ENCODE data around the gene ESF1.
A peak's percentile ranks its signal among the peaks of the same experiment; 100 is the strongest.

ESF1 gene, protein sequence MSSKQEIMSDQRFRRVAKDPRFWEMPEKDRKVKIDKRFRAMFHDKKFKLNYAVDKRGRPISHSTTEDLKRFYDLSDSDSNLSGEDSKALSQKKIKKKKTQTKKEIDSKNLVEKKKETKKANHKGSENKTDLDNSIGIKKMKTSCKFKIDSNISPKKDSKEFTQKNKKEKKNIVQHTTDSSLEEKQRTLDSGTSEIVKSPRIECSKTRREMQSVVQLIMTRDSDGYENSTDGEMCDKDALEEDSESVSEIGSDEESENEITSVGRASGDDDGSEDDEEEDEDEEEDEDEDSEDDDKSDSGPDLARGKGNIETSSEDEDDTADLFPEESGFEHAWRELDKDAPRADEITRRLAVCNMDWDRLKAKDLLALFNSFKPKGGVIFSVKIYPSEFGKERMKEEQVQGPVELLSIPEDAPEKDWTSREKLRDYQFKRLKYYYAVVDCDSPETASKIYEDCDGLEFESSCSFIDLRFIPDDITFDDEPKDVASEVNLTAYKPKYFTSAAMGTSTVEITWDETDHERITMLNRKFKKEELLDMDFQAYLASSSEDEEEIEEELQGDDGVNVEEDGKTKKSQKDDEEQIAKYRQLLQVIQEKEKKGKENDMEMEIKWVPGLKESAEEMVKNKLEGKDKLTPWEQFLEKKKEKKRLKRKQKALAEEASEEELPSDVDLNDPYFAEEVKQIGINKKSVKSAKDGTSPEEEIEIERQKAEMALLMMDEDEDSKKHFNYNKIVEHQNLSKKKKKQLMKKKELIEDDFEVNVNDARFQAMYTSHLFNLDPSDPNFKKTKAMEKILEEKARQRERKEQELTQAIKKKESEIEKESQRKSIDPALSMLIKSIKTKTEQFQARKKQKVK

DNA sequence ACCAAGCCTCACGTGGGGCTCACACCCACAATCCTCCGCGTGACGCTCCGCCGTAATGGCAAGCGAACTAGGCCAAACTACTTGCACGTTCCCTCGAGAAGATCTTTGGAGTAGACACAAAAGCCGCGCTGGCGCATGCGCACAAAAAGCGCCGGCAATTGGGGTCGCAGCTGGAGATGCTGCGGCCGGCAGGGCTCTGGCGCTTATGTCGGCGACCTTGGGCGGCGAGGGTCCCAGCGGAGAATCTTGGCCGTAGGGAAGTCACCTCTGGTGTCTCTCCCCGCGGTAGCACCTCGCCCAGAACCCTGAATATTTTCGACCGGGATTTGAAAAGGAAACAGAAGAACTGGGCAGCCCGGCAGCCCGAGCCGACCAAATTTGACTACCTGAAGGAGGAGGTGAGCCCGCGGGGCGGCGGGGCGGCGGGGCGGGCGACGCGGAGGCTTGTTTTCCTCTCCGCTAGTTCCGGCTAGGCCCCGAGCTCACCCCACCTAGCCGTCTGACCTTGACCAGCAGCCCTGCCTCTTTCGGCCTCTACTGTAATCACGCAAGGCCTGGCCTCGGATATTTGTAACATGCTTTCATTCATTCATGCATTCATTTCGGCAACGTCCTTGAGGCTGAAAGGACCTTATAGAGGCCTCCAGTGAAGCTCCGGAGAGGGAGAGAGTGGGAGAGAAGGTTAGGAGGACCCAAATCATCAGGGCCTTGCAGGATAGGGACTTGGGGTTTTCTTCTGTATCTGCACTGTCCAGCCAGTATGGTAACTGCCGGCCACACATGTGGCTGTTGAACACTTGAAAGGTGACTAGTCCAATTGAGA lies at the start of gene ESF1, which contains the start of gene NDUFAF5:
TSS of gene ESF1 (minus strand) at position 27 of the 823 bp plus-strand sequence. CDS start 1,779 bp downstream, outside the sequence.
TSS of gene NDUFAF5 (plus strand) at position 136 of the 823 bp plus-strand sequence. CDS start at position 177, 41 bp downstream.
- DNase-seq: peak; percentile 98

DNA sequence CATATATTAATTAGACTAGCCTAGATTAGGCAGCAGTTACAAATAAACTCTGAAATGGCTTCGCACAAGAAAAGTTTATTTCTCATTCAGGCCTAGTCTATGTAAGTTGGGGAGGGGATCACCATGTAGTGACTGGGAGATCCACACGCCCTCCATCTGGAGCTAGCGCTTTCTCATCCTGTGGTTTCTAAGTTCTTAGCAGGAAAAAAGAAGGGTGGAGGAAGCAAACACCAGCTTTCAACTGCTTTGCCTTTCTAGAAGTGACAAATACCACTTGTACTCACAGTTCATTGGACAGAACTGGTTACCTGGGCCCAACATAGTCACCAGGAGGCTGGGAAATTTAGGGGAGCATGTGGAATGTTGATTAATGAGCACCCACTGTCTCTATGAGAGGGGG lies 46.8 kb upstream of the ESF1 start:
- no peak for DNase-seq

DNA sequence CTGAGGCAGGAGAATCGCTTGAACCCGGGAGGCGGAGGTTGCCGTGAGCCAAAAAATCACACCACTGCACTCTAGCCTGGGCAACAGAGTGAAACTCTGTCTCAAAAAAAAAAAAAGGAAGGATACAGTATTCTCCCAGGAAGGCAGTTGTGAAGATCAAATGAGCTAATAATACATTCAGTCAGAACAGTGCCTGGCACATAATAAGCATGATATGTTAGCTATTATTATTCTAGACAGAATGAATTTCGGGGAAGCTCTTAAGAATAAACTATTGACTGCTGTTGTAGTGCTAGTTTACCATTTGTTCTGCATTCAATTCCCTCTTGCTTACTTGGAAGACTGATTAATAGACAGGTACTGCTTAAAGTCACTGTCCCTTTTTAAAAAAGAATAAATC lies 40.7 kb upstream of the ESF1 start:
- no peak for DNase-seq

DNA sequence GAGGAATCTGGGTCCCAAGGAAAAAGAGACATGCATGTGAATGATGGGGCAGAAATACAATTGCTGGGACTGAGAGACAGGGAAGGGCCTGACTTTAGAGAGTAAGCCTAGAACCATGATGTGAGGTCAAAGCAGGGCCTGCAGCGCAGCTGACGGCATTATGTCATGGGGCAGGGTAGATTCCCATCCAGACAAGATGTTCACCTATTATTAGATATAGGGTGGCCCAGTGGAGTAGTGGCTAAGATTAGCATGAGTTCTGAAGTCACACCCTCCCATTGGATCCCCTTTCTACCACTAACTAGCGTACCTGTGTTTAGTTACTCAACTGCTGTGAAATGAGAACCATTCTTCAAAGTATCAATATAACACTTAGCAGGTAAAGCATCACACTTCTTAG lies 39.7 kb upstream of the ESF1 start:
- no peak for DNase-seq

DNA sequence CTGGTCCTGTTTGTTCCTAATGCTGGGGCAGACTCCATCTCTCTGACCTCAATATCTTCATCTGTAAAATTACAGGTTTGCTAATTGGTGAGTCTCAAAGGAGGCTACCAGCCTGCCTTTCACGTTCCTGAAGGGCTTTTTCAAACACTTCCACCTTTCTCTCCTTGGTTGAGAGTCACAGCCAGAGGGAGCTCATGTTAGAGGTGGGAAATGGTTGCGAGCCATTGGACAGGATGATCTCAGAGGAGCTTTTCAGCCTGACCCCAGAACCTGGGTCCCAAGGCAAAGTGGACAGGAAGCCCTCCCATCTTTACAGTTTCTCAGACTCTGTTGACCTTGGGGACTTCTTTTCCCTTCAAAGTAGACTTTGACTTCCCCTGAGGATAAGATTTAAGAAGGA lies 37.7 kb upstream of the ESF1 start:
- no peak for DNase-seq

DNA sequence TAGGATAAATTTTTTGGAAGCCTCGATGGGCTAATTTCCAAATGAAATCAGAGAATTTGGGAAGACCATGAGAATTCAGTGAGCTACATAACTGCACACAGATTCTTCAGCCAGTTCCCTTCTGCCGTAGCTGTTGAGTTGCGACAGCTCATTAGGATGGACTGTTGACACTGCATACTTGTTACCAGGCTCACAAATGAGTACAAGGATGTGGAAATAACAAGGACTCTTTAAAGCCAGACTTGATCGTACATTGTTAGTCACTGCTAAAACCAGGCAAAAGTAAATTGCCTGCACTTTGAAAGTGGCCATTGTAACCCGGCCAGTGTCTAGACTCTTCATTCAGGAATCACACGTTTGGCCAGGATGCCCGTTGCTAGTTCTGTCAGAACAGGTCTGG lies 37.2 kb upstream of the ESF1 start:
- no peak for DNase-seq

DNA sequence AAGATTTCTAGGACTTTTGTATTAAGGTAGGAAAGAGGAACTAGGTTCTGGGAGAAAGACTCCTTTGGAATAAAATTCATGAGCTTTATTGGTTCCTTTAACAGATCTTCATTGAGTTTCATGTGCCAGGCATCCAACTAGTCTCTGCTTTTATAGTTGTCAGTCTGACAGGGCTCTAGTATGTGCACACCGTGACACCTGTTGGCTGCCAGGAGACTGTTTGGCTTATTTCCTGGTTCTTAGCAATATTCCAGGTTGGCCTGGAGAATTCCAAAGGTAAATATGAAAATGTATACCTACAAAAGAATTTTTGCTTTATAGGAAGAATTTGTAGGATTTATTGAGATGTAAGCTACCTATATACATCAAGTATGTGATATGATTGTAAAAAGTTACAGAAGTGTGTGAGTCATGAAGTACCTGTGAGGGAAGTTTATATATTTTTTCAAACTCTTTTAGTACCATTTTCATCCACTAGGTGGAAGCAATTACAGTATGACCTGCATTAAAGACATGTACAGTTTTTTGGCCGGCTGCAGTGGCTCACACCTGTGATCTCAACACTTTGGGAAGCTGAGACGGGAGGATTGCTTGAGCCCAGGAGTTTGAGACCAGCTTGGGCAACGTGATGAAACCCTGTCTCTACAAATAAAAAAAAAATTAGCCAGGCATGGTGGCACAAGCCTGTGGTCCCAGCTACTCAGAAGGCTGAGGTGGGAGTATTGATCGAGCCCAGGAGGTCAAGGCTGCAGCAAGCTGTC lies 35.3 kb upstream of the ESF1 start:
- peak; percentile 80 for DNase-seq

DNA sequence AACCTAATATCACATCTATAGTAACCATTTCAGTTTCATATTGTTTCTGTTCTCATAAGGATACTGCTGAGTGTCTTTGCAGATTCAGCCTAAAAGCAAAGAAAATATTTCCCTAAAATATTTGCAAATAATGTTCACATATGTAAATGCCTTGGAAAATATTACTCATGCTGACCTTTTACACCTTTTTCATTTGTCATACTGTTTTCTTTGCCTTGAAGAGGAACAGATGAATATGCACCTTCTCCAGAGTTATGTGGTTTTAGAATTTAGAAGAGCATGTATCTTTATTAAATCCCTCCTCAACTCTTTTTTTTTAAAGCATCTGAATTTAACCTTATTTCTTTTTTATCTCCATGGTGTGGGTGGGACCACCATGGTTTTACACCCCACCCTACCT lies 32.6 kb upstream of the ESF1 start:
- DNase-seq: no peak

DNA sequence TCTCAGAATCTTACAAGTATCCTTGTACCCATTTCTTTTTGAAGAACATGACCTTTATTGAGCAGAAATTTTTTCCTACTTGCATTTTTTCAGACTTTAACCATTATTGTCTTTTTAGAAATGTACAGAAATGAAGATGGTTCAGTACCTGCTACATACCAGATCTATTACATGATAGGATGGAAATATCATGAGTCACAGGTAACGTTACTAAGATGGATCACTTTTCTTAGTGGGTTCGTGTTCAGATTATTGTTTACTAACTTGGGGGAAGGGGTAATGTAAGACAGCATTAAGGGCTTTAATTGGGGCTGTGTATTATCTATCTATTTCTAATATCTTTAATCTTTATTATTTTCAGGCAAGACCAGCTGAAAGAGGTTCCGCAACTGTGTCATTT lies 32.0 kb upstream of the ESF1 start:
- no peak for DNase-seq

DNA sequence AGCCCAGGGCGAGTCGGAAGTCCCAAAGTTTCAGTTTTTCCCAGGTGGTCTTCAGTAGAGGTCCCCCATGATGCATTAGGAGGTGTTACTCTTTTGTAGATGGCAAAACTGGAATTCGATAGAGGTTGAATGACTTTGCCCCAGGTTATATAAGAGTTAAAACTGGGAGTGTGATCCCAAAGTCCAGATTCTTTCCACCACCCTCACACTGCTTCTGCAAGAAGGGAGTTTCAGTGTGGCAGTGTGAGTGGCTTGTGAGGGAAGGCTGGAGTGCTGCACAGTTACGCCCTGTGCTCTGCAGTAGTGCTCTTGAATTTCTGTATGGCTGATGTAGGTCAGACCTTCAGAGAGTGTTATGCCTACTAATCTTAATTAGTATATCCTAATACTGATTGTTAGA lies 30.0 kb upstream of the ESF1 start:
- DNase-seq: no peak

DNA sequence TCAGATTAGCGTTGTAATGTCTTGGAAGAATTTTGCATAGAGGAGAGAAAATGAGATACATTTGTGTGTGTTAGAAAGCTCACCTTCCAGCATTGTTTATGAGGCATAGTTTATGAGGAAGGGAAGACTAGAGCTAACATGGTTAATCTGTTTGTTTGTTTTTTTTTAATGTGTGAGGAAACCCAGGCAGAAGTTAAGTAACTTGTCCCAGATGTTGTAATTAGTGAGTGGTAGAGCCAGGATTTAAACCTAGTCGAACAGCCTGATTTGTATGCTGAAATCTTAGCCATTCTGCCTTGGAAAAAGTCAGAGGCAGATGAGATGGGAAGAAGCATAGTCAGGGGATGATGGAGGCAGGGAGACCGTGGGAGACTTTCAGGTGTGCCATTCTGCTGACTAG lies 29.2 kb upstream of the ESF1 start:
- DNase-seq: no peak

DNA sequence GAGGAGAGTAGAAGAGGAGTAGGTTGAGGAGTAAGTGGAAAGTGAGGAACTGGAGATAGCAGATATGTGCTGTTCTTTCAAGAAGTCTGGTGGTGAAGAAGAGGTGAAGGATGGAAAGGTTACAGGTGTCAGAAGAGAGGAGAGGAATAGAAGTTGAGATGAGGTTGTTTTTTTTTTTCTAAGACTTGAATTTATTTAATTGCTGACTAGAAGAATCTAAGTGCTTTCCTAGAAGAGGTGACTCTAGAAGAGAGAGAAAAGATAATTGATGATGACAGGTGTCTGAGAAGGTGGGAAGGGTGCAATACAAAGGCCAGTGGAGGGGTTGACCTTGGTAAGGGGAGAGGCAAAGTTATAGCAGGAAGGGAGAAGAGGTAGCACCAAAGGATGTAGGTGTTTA lies 25.7 kb upstream of the ESF1 start:
- no peak for DNase-seq

DNA sequence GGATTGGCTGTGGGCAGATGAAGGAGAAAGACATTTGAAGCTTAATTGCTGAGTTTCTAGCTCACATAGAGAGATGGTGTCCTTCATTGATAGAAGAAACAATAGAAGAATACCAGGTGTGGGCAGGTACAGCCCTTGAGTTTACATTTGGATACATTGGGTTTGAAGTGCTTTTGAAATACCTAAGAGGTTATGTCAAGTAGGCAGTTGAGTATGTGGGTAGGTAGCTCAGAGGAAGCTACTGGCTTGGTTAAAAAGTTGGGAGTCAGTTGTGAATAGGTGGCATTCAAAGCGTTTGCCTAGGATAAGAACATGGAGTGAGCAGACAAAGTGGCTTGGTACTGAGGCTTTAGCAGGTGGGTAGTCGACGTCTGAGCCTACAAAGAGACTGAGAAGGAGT lies 25.1 kb upstream of the ESF1 start:
- DNase-seq: no peak

DNA sequence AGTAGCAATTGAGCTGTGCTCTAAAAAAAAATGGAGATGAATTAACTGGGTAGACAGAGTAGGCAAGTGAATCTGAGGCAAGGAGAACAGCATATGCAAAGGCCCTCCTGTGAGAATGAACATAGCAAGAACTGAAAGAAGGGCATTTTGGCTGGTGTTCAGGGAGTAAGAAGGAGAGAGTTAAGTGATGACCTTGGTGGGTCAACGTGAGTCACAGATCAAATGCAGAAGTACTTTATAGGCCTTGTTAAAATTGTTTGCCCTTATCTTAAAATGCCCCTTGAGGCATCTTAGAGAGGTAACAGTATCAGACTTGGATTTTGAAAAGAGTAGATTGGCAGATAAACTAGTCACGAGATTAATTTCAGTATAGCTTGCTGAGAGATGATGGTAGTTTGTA lies 24.7 kb upstream of the ESF1 start:
- DNase-seq: no peak

DNA sequence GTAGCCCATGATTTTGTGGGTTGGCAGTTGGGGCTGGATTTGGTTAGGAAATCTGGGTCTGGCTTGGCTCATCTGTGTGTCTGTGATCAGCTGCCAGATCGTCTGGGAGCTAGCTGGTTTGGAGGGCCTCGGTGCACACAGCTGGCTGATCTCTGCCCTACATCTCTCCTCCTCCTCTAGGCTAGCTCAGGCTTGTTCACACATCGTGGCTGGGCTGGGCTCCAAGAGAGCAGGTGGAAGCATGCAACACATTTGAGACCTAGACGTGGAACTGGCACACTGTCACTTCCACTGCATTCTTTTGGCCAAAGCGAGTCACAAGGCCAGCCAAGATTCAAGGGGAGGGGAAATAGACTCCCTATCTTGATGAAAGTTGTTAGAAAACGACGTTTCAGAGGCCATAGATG lies 16.0 kb upstream of the ESF1 start:
- peak; percentile 95 for DNase-seq

DNA sequence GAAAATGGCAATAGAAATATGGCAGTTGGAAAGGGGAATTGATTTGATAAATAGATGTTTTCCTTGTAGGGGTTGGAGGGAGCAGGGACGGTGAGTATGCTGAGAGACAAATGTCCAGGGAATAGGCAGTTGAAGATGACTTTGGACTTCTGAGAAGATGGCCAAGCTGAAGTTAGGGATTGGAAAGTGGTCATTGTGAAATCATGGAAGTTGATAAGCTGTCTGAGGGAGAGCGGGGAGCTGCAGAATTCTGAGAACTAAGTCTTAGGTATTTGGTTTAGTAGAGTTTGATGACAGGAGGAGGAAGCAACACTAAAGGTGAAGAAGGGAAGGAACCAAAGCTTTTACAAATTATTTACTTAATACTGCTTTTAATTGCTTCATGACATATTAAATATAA lies 15.3 kb upstream of the ESF1 start:
- no peak for DNase-seq

DNA sequence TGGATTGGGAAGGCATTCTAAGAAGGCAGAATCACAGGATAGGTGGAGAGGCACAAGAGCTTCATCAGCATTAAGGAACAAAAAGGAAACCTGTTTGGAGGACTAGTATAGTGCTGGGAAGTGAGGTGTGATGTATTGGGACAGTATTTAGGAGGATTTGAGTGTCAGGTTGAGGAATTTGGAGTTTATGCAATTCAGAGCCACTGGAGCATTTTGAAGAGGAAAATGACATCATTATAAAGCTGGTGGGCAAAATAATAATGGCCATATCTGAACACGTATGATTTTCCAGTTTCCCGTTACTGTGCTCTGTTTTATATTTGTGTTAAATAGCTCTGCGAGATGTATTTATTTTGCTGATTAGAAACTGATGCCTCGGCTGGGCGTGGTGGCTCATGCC lies 14.3 kb upstream of the ESF1 start:
- DNase-seq: no peak

DNA sequence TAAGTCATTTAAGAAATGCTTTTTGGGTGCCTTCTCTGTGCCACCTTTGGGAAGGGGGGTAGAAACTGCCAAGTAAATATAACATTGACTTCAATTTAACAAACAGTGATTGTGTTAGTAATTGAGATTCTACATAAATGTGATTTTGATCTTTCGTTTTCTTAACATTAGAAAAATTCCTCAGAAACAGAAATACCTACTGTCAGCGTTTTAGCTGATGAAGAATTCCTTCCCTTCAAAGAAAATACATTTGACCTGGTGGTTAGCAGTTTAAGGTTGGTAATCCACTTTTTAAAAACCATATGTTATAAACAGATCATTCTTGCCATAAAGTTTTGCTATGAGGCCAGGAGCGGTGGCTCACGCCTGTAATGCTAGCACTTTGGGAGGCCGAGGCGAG lies 9.9 kb upstream of the ESF1 start:
- DNase-seq: no peak

DNA sequence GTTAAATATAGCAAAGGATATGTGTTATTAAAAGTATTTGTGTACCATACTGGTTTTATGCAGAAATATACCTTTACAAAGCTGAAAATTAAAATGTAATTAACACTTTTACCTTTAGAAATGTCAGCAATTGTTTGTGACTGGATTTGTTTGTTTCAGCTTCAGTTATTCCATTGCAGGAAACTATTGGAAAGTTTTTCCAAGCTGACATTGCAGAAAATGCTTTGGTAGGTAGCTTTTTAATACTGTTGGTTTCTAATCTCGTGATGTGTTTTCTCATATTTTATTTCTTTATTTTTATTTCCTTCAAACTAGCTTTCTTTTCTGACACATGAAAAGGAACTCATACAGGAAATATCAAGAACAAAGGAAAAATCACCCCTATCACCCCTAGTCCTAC lies 8.3 kb upstream of the ESF1 start:
- DNase-seq: no peak

DNA sequence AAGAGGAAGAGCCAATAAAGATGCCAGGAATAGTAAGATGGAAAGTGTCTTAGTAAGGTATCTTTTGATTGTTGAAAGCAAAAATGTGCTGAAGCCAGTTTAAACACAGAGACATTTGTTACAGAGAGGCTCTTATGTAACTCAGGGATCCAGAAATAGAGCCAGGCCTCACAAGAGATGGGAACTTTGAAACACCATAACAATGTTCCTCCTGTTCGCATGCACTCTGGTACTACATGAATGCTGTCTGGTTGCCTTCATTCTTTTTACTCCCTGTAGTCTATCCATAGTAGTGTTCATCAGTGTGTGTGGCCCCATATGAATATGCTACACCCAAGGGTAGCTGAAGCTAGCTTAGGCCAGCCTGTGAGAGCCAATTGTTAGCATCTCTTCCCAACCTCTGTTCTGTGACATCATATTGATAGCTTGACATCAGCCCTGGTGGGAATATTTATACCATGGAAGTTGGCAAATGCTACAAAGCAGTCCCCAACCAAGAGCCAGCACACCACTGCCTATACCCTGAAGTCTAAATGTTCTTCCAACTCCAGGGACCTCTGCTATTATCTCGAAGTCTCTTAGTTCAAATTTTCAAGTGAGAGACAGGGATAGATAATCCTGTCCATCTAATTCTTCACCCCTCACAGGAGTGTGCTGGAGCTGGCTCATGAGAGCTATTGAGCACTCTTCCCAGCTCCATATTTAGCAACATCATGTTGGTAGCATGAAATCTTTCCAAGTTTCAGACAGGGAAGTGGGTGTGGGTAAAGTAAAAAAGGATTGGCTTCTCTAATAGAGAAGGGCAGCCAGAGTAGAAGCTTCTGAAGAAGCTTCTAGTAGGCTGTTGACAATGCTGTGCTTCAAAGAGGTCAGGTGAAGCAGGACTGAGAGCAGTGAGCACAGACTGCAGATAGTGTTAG lies 7.1 kb upstream of the ESF1 start:
- no peak for DNase-seq

DNA sequence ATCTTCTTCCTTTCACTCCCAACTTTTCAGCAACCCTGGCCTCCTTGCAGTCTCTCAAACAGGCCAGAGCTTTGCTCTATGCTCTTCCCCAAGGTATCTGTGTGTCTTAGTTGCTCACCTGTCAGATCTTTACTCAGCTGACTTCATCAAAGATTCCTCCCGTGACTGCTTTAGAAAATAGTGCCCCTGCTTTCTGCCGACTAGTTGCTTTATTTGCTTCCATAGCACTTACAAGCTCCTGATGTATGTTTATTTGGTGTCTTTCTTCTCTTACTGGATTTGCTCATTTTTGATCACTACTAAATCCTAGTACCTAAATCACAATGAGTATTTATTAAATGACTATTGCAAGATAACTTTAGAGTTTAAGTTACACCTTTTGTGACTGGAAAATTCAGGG lies 6.0 kb upstream of the ESF1 start:
- no peak for DNase-seq
